LNCaP clone FGC (cell line): Measurements from ENCODE around the gene CNTD1.

Source experiments
- DNase-seq: peaks from one replicate; pipeline ENCODE4 v3.0.0-alpha.2; 2011; ENCODE audit warnings: low read depth
- H3K4me3 ChIP-seq: 2 replicates; pipeline ENCODE4 v1.5.1; 2011; ENCODE audit warnings: mild to moderate bottlenecking, low read depth, low read length, control low read depth
- TF ChIP-seq, protein P1 (sequence below): IDR thresholded peaks from 2 replicates; pipeline ENCODE4 v1.5.1; 2012; ENCODE audit warnings: mild to moderate bottlenecking; ENCODE audit not compliant: control insufficient read depth, insufficient read depth; ENCODE audit errors: extremely low read depth

CNTD1 gene

DNA sequence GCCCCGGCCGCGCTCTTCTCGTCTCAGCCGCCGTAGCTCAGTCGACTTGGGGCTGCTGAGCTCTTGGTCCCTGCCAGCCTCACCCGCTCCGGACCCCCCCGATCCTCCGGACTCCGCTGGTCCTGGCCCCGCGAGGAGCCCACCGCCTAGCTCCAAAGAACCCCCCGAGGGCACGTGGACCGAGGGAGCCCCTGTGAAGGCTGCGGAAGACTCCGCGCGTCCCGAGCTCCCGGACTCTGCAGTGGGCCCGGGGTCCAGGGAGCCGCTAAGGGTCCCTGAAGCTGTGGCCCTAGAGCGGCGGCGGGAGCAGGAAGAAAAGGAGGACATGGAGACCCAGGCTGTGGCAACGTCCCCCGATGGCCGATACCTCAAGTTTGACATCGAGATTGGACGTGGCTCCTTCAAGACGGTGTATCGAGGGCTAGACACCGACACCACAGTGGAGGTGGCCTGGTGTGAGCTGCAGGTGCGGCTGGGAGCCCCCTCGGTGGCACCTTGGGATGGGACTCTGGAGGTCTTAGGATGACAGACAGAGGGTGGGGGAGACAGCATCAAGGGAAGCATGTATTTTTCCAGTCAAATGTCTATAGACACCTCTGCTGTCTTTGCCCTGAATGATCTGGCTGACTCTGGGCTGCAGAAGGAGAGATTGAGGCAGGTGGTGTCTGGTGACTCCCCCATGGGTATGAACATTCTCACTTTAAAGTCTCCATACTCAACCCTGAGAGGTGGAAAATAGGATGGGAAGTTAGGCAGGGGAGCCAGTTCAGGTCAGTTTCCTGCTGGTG lies 17.6 kb upstream of the CNTD1 start:
- no peak for DNase-seq
- TF ChIP-seq, protein P1, sequence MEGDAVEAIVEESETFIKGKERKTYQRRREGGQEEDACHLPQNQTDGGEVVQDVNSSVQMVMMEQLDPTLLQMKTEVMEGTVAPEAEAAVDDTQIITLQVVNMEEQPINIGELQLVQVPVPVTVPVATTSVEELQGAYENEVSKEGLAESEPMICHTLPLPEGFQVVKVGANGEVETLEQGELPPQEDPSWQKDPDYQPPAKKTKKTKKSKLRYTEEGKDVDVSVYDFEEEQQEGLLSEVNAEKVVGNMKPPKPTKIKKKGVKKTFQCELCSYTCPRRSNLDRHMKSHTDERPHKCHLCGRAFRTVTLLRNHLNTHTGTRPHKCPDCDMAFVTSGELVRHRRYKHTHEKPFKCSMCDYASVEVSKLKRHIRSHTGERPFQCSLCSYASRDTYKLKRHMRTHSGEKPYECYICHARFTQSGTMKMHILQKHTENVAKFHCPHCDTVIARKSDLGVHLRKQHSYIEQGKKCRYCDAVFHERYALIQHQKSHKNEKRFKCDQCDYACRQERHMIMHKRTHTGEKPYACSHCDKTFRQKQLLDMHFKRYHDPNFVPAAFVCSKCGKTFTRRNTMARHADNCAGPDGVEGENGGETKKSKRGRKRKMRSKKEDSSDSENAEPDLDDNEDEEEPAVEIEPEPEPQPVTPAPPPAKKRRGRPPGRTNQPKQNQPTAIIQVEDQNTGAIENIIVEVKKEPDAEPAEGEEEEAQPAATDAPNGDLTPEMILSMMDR, result no peak
- no peak overlapping the region for H3K4me3 ChIP-seq

DNA sequence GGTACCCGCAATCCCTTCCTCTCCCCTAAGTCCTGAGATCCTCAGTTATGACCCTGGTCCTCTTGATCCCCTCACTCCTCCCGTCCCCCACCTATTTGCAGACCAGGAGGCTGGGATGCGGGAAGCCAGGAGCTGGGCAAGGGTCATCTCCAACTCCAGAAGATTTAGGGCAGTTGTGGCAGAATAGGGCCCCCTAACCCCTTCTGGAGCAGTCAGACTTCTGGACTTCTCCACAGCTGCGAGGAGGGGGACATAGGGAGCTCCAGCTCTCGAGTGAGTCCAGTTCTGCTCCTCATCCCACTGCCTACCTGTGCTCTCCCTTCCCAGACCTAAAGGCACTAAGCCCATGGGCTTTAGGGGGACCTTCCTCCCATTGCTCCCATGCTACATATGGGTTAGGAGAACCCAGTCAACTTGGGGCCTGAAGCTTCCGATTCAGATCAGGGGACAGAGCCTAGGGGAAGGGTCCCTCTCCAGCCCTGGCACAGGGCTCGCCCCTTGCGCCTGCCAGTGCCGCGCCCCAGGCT lies 17.0 kb upstream of the CNTD1 start:
- TF ChIP-seq, protein P1, result no peak
- no peak for DNase-seq
- no peak overlapping the region for H3K4me3 ChIP-seq

GRCh38 chr17:42782166-42783061 lies 16.2 kb upstream of the CNTD1 start:
- no peak overlapping the region for H3K4me3 ChIP-seq
- TF ChIP-seq, protein P1, result no peak
- DNase-seq, result no peak

DNA sequence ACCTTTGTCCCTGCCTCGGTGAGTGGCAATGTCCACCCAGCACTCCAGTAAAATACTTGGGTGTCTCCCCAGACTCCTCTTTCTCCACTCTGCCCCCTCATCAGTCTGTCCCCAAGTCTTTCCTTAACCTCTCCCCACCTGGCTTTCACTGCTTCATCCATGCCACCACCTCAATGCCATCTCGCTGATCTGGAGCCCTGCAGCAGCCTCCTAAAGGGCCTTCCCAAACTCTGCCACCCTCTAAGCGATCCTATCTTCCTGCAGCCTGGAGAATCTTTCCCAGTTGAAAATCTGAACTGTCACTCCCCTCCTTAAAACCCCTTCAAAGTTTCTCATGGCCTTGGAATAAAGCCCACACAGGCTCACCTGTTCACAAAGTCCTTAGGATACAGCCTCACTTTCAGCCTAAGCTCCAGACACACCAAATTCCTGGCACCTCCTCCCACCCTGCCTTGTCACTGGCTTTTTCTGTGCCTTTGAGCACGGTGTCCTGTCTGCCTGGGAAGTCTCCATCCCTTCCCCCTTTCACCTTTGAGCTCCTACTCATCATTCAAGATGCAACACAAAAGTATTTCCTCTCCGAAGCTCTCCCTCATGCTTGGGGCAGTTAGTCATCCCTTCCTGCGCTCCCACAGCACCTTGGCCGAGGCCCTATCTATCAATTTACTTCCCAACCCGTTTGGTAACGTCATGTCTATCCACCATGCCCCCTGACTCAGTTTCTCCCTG lies 15.4 kb upstream of the CNTD1 start:
- TF ChIP-seq, protein P1, result no peak
- H3K4me3 ChIP-seq, result no peak overlapping the region
- DNase-seq, result no peak

DNA sequence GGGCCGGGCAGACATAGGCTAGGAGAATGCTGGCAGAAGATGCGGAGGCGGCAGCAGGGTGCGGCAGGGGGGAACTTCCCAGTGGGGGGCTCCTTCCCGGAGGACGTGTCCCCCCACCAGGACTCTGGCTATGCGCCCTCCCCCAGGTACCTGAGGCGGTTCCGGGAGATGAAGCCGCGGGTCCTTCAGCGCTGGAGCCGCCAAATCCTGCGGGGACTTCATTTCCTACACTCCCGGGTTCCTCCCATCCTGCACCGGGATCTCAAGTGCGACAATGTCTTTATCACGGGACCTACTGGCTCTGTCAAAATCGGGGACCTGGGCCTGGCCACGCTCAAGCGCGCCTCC lies 14.9 kb upstream of the CNTD1 start:
- TF ChIP-seq, protein P1, result no peak
- no peak overlapping the region for H3K4me3 ChIP-seq
- DNase-seq, result no peak

GRCh38 chr17:42784409-42784808 lies 14.3 kb upstream of the CNTD1 start:
- TF ChIP-seq, protein P1, result no peak
- no peak overlapping the region for H3K4me3 ChIP-seq
- no peak for DNase-seq
